Middle frontal gyrus (tissue), 1 donor: Measurements from ENCODE around the gene ABI3BP.

Experiments
- DNase-seq: peaks from one replicate; pipeline ENCODE4 v3.0.0-alpha.2; 2015; ENCODE audit warnings: low spot score; ENCODE audit errors: extremely low spot score

Gene ABI3BP

DNA sequence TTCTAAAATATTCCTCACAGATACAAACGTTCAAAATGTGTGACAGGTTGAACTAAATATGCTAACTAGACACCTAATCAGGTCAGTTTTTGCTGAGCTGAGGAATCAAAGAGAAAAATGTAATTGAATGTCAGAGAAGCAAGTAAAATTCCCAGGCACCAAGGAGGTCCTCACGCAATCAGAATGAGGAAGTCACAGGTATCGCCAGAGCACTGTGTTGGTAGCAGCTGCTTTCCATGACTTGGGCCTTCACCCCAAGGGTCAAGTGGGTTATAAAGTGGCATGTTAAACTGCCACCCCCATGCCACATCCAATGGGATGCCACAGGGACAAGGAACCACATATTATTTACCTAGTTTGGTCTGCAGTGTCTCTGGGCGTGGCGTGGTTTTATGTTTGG lies 158.9 kb downstream of the ABI3BP start:
- DNase-seq = no peak

DNA sequence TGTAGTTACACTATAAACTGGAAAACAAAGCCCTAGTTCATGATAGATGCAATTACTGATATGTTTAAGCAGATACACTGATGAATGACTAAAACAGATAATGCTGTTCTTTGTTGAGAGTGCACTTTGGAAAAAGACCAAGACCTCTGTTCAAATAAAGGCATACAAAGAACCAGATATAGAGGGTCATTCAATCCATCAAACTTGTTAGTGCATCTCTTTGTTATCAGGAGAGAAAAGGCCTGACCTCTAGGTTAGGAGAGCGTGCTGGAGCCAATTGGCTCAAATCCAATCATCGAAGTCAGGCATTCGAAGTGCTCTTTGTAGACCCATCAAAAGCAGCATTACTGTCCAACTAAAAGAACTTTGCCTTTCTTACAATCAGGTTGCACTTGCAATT lies 159.7 kb downstream of the ABI3BP start:
- no peak for DNase-seq

DNA sequence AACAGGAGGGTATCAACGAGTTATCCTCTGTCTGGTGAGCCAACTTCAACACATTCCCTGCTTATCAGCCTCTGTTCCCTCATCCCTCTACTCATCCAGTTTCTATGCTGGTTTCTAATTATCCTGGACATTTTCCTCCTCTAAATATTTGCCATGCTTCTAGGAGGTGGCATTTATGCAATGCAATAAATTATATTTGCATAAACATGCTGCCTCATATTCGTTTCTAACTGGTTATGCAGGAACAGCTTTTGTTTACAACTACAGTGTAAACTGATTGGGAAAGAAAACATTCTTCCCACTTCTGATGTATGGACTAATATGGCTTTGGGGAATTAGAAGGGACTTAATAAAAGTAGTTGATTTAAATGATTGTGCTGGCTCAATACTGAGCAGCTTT lies 161.6 kb downstream of the ABI3BP start:
- no peak for DNase-seq

DNA sequence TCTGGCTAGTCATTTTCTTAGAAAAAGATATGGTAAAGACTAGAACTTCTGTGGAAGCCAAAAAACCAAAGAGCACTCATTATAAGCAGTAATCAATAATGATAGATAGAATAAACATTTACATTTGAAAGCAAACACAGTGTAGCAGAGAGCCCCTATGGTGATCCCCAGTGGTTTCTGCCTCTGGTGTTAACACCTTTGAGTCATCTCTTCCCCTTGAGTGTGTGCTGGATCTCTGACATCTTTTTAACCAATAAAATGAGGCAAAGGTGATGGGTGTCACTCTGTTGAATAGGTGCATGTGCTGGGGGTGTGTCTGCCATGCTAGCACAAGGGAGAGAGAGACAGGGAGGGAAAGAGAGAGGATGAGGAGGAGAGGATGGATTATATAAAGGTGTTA lies 162.3 kb downstream of the ABI3BP start:
- no peak for DNase-seq

DNA sequence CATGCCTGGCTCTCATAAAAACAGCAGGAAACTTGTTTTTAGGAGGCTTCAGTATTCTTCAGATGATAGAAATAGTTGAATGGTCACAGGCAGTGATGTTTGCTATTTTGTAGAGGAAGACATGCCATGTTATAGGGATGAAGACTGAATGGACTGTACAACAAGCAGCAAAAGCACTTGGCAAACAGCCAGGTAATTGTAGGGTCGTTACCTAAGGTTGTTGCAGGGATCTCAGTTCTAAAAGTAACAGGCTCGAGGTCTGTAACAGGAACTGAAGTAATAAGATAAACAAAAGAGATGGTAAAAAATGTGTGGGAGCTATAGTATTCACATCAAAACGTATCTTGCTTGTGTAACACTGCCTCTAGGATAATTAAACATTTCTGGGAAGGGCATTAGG lies 167.6 kb downstream of the ABI3BP start:
- DNase-seq = no peak

DNA sequence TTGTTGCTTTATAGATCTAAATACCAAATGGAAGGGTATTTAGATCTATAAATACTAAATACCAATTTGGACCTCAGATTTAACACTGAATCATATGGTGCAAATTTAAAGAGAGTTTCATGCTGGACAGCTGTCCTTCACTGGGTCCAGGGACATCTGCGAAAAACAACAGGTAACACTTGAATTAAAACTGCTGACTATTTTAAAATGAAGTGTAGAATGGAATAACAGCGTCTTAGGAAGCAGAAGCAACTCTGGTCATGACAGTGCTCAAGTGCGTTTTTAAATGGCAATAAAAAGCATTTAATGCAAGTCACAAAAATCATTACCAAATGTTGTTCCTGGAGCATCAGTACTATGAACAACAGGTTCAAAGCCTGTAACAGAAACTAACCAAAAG lies 177.6 kb downstream of the ABI3BP start:
- DNase-seq = no peak

DNA sequence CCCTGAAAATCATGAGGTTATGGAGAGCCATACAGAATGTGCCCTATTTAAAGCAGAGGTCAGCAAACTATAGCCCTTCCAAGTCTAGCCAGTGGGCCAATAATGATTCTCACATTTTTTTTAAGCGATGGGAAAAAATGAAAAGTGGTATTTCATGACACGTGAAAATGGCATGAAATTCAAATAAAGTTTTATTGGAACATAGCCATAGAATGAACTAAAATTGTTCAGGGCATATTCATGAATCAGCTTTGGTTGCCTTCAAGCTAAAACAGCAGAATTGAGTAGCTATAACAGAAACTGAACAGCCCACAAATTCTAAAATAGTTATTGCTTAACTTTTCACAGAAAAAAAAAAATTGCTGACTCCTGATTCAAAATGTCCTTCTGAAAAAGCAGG lies 179.4 kb downstream of the ABI3BP start:
- no peak for DNase-seq

DNA sequence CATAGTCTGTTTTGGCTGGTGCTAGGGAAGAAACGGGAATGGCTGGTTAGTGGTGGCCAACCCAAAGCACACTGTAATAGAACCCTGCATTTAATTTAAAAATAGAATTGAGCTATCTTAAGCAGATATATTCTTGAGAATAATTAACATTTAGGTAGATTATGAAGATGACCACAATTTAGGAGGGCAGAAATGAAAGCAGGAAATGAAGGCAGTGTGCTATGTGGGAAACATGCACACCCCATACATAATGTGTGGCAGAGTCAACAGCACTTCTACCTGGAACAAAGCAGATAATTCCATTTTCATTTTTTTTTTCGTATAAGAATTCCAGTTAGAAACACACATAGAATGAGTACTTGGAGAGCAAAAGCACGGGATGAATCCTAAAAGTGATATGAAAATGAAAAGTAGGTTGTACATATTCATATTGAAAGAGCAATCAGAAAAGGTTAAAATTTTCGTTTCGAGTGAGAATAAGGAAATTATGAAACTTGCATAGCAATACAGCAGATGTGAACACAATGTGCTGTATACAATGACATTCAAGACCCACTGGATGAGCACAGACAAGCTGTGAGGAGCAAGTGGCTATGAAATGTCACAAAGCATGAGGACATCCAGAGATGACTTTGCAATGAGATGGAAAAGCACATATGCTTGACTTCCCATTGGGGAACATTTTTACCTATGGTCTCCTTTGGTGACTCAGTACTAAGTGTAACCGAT lies 181.3 kb downstream of the ABI3BP start:
- DNase-seq = no peak

DNA sequence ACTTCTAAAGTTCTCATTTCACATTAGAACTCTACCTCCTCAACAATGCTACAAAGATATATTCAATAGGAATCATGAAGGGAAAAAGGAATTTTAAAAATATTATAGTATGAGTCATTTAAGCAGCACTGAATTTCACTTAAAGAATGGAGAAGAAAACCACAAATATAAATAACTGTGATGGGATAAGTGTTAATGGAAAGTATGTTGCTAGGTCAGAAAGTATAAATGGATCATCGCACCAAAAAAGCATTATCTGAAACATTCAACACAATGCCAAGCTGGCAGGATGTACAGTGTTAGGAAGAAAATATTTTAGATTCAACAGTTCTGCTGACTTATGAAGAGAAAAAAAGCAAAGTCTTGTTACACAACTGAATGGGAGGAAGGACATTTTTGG lies 182.6 kb downstream of the ABI3BP start:
- no peak for DNase-seq

DNA sequence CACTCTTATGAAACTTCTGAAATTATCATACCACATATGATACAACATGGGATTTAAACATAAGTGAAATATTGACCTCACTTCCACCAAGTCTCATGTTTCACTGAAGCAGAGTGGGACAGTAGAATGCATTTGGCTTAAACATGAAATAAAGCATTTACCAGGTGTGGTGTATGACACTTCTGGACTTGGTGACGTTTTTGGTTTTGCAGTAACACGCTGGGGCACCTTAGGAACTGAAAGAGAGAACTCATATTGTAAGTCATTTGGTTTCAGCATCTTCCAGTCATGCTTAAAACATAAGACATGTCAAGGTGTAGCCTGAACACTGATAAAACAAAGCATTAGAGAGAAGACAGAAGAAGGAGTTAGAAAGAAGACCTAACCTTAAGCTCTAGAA lies 188.6 kb downstream of the ABI3BP start:
- no peak for DNase-seq

DNA sequence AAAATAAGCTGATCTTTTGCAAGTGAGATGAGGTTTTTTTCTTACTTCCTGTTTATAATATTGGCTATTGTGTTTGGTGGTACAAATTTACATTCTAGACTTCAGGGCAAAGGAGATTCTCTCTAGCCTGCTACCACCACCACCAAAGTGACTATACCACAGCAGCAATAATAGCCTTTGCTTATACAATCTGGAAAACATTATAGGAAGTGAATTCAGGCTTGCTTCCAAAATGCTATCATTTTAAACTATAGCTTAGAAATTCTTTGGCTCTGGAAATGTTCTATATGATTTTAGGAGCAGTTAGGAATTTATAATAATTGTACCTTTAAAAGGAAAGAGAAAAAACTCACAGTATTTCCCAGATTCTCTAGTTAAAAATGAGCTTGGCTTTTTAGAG lies 189.5 kb downstream of the ABI3BP start:
- DNase-seq = no peak

DNA sequence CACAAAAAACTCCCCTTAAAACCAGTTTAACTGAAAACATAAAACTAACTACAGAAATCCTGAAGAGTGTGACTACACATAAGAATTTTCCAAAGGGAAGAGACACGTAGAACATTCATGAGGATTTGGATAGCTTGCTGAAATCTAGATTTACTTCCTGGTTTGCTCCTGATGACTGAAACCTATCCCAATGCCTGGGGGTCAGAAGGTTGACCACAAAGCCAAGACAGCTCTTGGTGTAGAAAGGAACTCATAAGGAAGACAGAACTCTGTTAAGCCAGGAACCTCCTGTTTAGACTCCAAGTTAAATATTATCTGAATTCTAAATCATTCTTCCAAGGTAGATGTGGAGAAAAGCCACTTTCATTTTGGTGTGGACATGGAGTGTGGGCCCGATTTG lies 191.1 kb downstream of the ABI3BP start:
- no peak for DNase-seq

DNA sequence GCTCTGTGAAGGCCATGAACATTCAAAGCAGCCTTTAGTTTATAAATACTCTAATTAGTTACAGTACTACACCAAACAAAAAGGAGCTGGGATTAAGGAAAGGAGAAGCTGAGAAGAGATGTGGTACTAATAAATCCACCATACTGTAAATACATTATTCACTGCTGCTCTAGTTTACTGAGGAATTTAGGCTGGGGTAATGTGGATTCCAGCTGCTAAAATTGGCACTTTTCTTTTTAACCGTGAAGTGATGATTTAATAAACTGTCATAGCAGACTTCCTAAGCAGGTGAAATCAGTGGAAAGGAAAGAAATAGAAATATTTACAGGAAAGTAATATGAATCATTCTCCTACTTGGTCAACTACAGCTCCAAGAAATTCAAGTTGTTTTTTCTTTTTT lies 195.2 kb downstream of the ABI3BP start:
- DNase-seq = no peak

DNA sequence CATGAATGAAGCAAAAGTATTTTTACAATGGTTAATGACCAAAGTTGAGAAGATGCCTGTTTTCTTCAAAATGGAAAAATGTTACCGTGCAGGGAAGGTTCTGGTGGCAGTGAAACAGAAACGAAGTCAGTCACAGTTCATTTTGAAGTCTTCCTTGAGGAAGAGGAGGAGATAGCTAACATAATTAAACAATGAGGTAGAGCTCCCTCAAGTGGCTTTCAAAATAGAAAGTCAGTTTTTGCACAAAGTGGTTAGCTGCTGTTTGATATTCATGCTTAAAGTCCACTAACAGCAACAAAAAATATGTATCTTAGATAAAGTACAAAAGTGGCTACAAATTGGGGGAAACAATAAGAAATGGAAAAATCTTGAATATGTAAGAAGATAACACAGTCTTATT lies 196.7 kb downstream of the ABI3BP start:
- DNase-seq = no peak

DNA sequence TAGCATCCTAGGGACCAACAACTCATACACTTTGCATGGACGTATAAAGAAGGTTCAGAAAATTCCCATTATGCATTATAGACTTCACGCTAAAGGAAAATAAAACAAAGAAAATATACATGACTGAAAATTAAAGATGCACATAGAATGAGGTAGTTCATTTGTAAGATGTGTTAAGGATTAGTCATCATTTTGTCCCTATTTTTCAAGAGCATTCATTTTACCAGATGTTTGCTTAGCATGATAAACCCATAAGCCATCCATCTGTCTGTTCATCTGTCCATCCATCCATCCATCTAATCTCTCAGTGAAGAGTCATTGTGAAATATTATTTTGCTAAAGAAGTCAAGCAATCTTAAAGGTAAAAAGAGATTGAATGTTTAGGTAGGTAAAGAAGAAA lies 203.6 kb downstream of the ABI3BP start:
- DNase-seq = no peak

DNA sequence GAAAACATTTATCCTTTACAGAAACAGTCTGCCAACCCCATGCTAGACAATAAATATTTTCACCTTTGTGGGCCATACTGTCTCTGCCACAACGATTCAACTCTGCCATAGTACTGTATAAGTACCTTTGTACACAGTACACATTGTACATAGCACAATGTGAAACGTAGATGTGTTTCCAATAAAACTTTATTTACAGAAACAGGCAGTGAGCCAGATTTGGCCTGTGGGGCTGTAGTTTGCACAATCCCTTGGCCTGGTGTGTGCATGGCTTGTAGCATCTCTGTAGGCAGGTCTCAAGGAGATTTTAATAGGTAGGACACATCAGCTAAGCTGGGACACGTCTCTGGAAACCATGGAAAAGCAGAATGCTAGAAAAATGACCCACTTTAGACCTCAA lies 209.6 kb downstream of the ABI3BP start:
- DNase-seq = no peak

DNA sequence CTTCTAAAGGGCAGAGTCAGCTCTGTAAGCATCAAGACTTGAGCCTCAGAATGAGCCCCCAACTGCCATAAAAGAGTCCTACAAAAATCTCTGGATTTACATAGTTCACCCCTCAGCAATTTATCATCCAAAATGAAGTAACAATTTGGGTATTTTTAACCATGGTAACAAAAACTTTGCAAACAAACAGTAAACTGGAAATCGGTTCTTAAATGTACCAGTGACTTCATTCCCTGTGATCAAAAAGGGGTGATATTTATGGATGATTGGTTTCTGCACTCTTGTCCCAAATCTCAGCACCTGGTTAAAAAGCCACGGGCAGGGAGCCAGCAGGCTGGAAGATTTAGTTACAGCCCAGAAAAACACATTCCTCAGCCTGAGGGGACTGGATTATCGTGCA lies 210.3 kb downstream of the ABI3BP start:
- DNase-seq = no peak

DNA sequence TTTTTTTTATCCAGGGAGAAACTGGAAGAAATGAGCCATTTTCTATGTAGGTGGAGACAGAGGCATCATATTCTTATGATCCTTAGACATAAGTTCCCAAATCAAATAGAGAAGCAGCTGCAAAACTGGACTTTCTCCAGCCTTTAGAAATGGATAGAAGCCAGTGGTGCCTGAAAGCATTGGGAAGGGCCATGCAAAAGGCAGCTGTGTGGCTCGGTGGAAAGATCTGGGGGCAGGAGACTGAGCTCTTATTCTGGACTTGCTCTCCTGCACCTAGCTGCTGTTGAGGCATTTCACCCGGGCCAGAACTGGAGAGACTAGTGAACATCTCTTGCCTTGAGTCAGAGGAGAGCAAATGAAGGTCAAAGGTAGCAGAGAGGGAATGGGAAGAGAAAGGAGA lies 210.9 kb downstream of the ABI3BP start:
- no peak for DNase-seq

DNA sequence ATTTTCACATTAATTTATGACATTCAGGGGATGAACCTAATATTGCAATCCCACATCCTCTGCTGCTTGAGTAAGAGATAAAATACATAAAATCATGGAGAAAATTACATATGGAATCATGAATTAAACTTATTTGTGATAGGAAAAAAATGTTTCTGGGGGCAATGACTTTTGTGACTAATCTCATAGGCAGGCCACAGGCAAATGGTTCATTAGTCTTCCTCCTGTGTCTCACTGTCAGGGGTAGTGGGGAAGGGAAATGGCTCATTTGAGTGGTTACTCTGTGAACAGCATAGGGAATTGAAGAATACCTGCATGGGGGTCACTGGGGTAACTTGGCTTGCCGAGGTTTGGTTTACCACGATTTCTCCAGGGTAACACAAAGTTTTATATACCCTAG lies 211.9 kb downstream of the ABI3BP start:
- DNase-seq = no peak

DNA sequence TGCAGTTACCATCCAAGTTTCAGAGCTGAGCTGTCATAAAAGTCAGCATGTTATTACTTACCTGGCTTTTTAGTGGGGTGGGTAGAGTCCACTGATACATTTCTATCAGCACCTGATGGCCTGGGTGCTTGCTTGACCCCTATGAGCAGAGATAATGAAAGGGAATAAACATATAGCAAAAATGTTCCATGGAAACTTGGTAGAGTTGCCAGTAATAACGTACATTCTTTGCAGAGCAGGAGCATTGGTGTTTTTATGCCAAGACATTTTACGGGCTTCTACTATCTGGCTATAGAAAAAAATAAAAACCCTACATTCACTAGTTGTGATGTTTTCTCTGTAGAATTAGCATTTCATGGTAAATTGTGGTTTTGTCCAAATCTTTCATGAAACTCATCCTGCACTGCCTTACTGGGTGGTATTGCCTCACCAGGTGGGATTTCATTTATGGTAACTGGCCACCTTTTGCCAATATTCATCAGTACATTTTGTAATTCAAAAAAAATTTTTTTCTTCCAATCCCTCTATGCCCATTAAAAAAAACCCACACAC lies 213.1 kb downstream of the ABI3BP start:
- DNase-seq = no peak

DNA sequence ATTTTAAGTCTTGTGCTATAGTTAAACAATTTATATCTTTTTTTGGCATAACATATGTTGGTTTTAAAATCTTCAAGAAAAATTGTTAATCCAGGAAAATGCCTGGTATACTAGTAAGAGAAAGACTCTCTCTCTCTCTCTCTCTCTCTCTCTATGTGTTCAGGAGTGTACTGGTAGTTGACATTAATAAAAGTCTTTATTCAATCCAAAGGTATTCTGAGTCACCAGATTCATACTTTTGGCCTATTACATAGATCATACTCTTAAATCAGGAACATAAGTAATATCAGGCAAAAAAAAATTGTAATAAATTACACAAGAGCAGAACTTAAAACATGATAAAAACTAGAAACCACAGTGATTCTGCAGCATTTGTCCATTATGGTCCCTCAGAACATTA lies 213.7 kb downstream of the ABI3BP start:
- no peak for DNase-seq

DNA sequence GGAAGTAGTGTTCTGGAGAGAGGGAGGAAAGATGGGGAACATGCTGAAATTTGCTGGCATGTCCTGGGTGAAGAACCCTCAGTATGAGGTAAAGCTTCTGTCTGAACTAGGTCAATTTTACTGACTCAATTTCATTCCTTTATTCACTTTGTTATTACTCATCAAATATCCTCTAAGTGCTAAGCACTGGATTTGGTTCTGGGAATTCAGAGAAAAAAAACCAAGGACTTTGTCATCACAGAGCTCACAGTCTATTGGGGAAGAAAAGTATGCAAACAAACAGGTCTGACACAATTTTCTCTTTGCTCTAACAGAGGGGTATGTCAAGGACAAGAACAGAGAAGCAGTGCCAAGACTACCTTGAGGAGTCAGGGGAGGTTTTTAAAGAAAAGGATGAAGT lies 215.9 kb downstream of the ABI3BP start:
- DNase-seq = no peak

DNA sequence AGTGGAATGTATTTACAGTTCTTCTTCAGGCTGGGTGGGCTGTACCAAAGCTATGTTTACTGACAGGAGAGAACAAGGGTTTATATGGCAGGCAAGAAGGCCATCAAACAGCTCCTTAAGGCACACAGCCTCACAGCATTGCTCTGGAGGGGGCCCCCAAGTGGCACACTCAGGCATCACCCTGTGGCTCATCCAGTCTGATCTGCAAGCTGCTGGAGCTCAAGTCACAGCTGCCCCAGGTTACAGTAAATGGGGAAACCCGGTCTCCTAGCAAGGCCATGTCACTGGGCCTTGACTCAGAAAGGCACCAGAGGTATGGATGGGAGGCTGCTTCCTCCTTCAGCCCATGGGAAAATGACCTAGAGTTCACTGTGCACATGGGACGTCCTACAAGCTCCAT lies 216.5 kb downstream of the ABI3BP start:
- DNase-seq = no peak
